Mucosa of stomach (tissue), 1 donor: ENCODE results near the gene GPR18.

Experiments
- H3K27me3 ChIP-seq: one replicate; pipeline ENCODE4 v1.7.0; 2013; ENCODE audit warnings: mild to moderate bottlenecking, low read length; ENCODE audit not compliant: control insufficient read depth, insufficient read depth
- H3K36me3 ChIP-seq: one replicate; pipeline ENCODE4 v1.7.0; 2013; ENCODE audit warnings: low read length; ENCODE audit not compliant: control insufficient read depth, insufficient read depth
- H3K4me1 ChIP-seq: one replicate; pipeline ENCODE4 v1.7.0; 2013; ENCODE audit warnings: mild to moderate bottlenecking, low read length; ENCODE audit not compliant: control insufficient read depth, insufficient read depth
- H3K4me3 ChIP-seq: one replicate; pipeline ENCODE4 v1.7.0; 2013; ENCODE audit warnings: low read length
- H3K9ac ChIP-seq: one replicate; pipeline ENCODE4 v1.7.0; 2013; ENCODE audit warnings: mild to moderate bottlenecking, low read length, moderate library complexity
- H3K9me3 ChIP-seq: one replicate; pipeline ENCODE4 v1.7.0; 2013; ENCODE audit warnings: mild to moderate bottlenecking, low read length, moderate library complexity; ENCODE audit not compliant: control insufficient read depth
- donor health status: Pancreatic carcinoma.

Gene GPR18

DNA sequence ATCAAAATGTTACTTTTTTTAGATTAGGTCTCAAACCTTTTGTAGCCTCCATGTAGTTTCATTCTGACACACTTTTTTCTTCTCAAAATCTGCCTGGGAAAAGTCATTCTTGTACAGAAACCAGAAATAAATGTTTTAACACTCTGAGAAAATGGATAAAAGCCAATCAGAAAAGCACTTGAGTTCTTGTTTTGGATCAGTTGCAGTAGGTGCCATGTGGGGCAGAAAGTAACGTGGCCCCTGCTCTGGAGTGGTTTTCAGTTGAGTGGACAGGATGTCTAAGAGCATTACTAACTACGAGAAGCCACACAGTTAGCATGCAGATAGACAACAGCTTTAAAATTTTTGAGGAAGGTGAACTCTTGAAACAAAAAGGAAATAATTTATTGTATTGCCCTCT lies 29.9 kb upstream of the GPR18 start:
- H3K36me3 ChIP-seq = no peaks in the 10 kb centered on the region
- H3K4me1 ChIP-seq = peaks cover 27% of the 10 kb centered on the region
- H3K9ac ChIP-seq = no peak overlapping the region
- H3K9me3 ChIP-seq = no peaks in the 10 kb centered on the region
- H3K27me3 ChIP-seq = no peaks in the 10 kb centered on the region
- no peak overlapping the region for H3K4me3 ChIP-seq

DNA sequence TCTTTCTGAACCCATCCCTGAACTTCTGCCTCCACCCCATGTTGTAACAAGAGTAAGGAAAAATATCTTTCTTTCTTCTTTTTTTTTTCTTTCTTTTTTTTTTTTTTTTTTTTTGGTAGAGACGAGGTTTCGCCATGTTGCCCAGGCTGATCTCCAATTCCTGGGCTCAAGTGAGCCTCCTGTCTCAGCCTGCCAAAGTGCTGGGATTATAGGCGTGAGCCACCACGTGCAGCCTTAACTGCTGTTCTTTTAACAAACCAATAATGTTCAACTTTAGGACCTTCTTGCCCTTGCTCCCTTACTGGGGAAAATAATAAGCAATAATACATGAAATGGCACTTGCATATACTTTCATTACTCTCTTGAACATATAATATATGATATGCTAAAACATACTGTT lies 29.4 kb upstream of the GPR18 start:
- H3K36me3 ChIP-seq = no peaks in the 10 kb centered on the region
- no peak overlapping the region for H3K4me3 ChIP-seq
- peaks cover 27% of the 10 kb centered on the region for H3K4me1 ChIP-seq
- no peaks in the 10 kb centered on the region for H3K27me3 ChIP-seq
- H3K9ac ChIP-seq = no peak overlapping the region
- H3K9me3 ChIP-seq = no peaks in the 10 kb centered on the region

DNA sequence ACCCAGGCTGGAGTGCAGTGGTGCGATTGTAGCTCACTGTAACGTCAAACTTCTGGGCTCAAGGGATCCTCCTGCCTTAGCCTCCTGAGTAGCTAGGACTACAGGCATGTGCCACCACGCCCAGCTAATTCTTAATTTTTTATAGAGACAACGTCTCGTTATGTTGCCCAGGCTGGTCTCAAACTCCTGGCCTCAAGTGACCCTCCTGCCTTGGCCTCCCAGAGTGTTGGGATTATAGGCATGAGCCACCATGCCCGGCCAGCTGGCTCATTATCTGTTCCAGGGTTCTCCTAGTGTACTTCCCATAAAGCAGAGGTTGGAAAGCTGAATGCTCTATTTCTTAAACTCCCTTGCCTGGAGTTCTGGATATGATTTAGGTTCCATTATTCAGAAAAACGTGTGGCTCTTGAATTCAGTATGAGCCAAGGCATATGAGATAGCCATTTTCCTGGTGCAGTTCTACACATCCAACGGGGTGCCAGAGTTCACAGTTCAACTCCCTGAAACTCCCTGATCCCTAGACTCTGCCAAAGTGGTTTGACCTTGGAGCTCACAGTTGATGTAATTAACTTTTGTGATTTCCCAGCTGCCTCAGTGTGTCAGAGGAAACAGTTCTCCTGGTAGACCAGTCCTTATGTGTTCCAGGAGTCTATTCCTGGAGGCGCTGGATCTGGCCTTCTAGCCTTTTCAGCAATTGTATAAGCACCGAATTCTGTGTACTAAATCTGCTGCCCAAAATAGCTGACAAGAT lies 27.4 kb upstream of the GPR18 start:
- Histone ChIP-seq H3K4me3 (no peak overlapping the region), H3K36me3 (no peaks in the 10 kb centered on the region), H3K27me3 (no peaks in the 10 kb centered on the region), H3K9ac (no peak overlapping the region), H3K9me3 (no peaks in the 10 kb centered on the region), H3K4me1 (peaks cover 27% of the 10 kb centered on the region)

DNA sequence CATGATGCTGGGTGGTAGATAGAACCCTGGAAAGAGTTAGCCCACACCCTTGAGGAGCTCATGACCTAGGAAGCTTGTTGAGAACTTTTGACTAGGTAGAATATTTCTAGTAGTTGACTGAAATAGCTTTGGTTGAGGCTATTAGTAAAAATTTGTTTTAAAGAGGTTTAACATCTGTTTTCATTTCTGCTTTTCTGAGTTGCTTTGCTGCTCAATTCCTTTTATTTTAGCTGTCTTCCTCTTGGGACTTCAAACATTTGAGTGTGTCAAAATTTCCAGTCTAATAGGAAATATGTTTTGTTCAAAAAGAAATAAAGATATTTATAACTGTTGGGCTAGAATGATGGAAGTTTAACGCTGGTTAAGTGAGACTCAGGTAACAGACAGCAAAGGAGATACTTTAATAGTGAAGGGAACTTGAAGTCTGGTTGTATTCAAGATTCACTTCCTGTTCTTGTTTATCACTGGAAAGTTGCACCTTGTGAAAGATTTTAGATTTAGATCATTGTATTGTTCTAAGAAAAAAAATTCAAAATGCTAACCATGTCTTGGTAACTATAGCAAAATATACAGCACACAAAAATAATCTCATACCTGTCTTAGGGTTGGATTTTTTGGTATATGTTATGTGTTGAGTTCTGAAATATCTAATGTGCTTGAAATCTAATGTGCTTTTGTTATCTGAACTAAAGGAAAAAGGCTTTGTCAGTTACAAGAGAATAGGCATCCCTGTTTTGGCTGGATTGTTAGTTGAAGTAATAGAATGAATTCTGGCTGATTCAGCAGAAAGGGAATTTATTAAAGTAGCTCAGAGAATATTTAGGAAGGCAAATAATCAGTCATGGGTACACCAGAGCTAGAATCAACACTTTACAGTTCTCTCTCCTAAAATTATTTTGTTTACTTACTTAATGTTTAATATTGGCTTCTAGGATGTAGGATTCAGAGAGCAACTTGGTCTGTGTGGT lies 24.4 kb upstream of the GPR18 start:
- H3K36me3 ChIP-seq = no peaks in the 10 kb centered on the region
- H3K4me3 ChIP-seq = no peak overlapping the region
- H3K9me3 ChIP-seq = no peaks in the 10 kb centered on the region
- H3K4me1 ChIP-seq = peaks cover 21% of the 10 kb centered on the region
- H3K9ac ChIP-seq = no peak overlapping the region
- no peaks in the 10 kb centered on the region for H3K27me3 ChIP-seq

DNA sequence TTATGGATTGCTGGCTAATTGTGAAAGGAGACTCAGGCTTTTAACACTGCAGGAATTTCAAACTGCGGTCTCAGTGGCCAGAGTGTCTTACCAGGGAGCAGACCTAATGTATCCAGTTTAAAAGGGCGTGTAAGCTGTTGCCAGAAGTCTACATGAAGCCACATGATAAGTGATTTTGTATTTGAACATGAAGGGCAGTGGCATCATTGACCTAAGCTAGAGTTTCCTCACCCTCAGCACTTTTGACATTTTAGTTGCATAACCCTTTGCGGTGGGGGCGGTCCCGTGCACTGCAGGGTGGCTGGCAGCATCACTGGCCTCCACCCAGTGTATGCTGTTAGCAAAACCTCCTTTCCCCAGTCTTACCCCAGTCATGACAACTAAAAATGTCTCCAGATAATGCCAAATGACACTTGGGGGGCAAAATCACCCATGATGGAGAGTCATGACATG lies 23.7 kb upstream of the GPR18 start:
- Histone ChIP-seq H3K4me1 (peaks cover 21% of the 10 kb centered on the region), H3K27me3 (no peaks in the 10 kb centered on the region), H3K4me3 (no peak overlapping the region)

DNA sequence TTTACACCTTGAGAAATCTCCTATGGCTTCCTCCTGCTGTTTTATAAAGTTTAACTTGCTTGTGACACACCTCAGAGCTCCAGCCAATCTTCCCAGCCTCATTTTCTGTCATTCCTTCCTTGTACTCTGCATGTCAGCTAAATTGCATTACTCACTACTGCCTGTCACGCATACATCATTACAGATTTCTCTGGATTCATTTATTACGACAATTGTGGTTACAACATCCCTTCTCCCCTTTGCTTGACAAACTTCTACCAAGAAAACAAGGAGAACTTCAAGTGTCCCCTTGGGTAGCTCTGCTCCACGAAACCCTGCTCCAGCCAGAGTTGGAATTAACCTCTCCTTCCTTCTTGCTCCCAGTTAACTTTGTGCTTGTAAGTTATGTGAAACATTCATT lies 22.0 kb upstream of the GPR18 start:
- no peaks in the 10 kb centered on the region for H3K27me3 ChIP-seq
- peaks cover 11% of the 10 kb centered on the region for H3K4me1 ChIP-seq
- H3K9me3 ChIP-seq = no peaks in the 10 kb centered on the region
- H3K4me3 ChIP-seq = no peak overlapping the region
- no peak overlapping the region for H3K9ac ChIP-seq
- H3K36me3 ChIP-seq = no peaks in the 10 kb centered on the region

More for the DNA sequence above, 23.7 kb upstream of the GPR18 start:
- Histone ChIP-seq H3K9ac (no peak overlapping the region), H3K36me3 (no peaks in the 10 kb centered on the region), H3K9me3 (no peaks in the 10 kb centered on the region)

DNA sequence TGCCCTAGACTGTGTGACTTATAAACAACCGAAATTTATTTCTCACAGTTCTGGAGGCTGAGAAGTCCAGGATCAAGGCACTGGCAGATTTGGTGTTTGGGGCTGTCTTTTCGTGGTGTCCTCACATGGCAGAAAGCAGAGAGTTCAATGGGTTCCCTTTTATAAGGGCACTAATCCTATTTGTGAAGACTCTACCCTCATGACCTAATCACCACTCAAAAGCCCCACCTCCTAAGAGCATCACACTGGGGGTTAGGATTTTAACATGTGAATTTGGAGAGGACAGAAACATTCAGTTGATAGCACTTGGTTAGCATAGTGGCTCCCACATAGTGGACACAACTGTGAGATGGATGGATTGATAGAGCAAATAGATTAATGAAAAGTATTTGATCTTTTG lies 21.5 kb upstream of the GPR18 start:
- Histone ChIP-seq H3K4me1 (peaks cover 11% of the 10 kb centered on the region), H3K36me3 (no peaks in the 10 kb centered on the region)

DNA sequence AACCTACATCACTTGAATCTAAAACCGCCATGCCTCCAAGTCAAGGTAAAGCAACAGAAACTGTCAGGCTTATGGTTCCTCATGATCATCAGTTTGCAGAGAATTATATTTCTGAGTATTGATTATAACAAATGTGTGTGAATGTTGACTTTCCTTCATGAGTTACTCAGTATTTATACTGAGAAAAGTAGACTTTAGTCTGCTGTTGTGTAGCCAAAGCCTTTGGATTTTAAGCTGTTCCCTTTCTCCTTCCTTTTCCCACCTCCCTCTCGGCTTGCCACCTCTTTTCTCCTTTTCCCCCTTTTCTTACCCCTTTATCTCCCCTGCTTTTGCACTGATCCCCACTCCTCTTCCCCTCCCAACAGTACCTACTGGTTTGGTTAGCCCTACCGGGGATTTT lies 20.7 kb upstream of the GPR18 start:
- H3K4me3 ChIP-seq = no peak overlapping the region
- no peaks in the 10 kb centered on the region for H3K36me3 ChIP-seq
- H3K4me1 ChIP-seq = peaks cover 11% of the 10 kb centered on the region
- no peaks in the 10 kb centered on the region for H3K27me3 ChIP-seq
- H3K9ac ChIP-seq = no peak overlapping the region
- H3K9me3 ChIP-seq = no peaks in the 10 kb centered on the region

More for the DNA sequence above, 21.5 kb upstream of the GPR18 start:
- Histone ChIP-seq H3K27me3 (no peaks in the 10 kb centered on the region), H3K9ac (no peak overlapping the region), H3K9me3 (no peaks in the 10 kb centered on the region), H3K4me3 (no peak overlapping the region)

DNA sequence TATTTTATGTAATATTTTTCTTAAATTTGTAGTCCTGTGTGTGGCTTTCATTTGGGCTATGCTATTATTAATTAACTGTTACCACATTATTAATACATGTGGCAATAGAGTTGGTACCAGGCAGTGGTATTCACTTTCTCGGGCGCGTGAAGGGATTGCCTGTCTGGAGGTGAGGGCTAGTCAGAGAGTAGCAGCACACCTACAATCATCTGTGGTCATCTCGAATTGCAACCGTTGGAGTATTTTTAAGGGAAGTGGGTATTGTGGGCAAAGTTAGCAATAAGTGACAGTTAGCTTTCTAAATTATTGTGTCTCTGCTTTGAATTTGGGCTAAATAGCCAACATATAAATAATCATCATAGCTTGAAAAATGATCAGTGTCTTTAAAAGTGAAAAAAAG lies 20.0 kb upstream of the GPR18 start:
- H3K36me3 ChIP-seq = no peaks in the 10 kb centered on the region
- no peaks in the 10 kb centered on the region for H3K9me3 ChIP-seq
- no peak overlapping the region for H3K9ac ChIP-seq
- H3K4me1 ChIP-seq = peaks cover 11% of the 10 kb centered on the region
- no peaks in the 10 kb centered on the region for H3K27me3 ChIP-seq
- no peak overlapping the region for H3K4me3 ChIP-seq

DNA sequence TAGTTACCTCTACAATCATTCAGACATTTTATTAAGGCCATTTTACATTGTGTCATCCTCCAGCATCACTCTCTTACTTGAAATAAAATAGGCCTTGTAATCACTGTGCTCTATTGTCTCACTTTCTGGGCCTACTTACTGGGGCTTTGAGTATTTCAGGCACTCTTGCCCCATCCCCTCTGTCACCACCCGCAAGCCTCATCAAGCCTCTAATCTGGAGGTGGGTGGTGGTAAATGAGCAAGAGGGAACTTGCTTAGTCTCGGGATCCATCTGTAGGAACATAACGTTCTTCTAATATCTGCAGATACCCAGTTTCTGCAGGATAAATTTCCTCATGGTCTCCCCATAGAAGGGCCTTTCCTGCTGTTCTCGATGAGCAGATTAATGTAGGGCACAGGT lies 19.4 kb upstream of the GPR18 start:
- no peaks in the 10 kb centered on the region for H3K36me3 ChIP-seq
- H3K9me3 ChIP-seq = no peaks in the 10 kb centered on the region
- H3K27me3 ChIP-seq = no peaks in the 10 kb centered on the region
- H3K9ac ChIP-seq = no peak overlapping the region
- H3K4me3 ChIP-seq = no peak overlapping the region
- peaks cover 11% of the 10 kb centered on the region for H3K4me1 ChIP-seq

DNA sequence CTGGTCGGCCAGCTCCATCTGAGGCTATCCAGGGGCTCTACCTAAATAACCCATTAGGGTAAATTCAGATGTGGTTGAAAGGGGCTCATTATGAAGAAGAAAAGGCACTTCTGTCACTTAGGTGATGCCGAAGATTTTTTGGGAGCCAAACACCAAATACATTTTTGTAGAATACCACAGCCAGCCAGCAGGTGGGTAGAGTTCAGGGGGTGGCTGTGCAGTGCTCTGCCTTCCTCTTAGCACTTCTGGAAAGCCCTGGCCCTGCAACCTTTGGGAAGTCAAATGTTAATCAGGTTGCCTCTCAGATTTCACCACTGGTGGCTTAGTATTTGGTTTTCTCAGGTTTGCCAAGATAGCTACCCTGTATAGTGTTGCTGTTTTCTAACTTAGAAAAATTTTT lies 18.5 kb upstream of the GPR18 start:
- no peaks in the 10 kb centered on the region for H3K36me3 ChIP-seq
- peaks cover 11% of the 10 kb centered on the region for H3K4me1 ChIP-seq
- H3K27me3 ChIP-seq = no peaks in the 10 kb centered on the region
- H3K9me3 ChIP-seq = no peaks in the 10 kb centered on the region
- H3K9ac ChIP-seq = no peak overlapping the region
- H3K4me3 ChIP-seq = no peak overlapping the region

DNA sequence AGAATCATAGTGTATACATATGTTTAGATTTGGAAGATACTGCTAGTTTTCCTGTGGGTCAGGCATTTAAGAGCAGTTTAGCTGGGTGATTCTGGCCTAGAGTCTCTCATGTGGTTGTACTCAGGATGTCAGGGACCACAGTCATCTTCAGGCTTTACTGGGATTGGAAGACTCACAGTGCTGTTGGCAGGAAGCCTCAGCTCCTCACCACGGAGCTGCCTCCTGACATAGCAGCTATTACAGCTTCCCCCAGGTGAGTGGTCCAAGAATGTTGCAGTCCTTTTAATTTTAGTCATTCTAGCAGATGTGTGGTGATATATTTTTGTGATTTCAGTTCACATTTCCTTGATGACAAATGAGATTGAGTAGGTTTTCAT lies 16.9 kb upstream of the GPR18 start:
- Histone ChIP-seq H3K4me1 (peaks cover 7% of the 10 kb centered on the region), H3K4me3 (no peak overlapping the region), H3K36me3 (no peaks in the 10 kb centered on the region), H3K27me3 (no peaks in the 10 kb centered on the region), H3K9ac (no peak overlapping the region), H3K9me3 (no peaks in the 10 kb centered on the region)
